ENCODE data around the gene HDAC3.

- TF ChIP-seq POLR2A (IDR thresholded peaks at IDR 0.05) = no peak
- TF ChIP-seq CTCF (IDR thresholded peaks at IDR 0.05) = no peak
Observed at GRCh38 chr5:141681295-141681694, 44.6 kb upstream of the HDAC3 start.
